ENCODE data around the gene PSAP. TPM values are rescaled to one million over a fixed set of nuclear protein-coding genes. Genes with fewer than 3 reads are reported as not detected.

The PSAP gene
- total and polyA plus RNA-seq, 7 experiments from 2014 or later, result 153 to 1,163 (median 281) TPM

DNA sequence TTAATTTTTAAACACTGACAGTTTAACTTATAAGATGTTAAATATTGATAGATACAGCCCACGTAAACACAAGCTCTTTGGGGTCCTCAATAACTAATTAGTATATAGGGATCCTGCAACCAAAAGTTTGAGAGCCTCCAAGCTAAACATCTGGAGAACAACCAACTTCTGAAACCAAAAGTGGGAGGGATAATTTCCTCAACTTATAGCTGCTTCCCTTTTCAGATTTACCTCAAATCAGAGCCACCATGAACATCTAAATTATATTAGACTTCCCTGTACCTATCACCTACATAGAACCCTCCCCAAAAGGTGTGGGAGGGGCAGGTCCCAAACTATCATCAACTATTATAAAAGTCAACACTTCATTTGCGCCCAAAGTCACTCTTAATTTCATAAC, 8.6 kb downstream of the PSAP start:
- peaks cover 0 to 11% (median 4%) of the 10 kb centered on the region in 5 donors for H3K36me3 Mint-ChIP-seq
- no peaks in the 10 kb centered on the region for H3K27me3 ChIP-seq (ENCODE audit: control insufficient read depth in 2 of 2, insufficient read depth in 2 of 2, low read length in 2 of 2)
- ChIA-PET CTCF (interaction anchor here (1.3 kb wide), 1 partner anchor 76 kb away, joined by 4 read pairs; no protein-coding TSS in a partner anchor), POLR2A (interaction anchor here (0.6 kb wide), 1 partner anchor 134 kb away, joined by 3 read pairs; no protein-coding TSS in a partner anchor)
- H3K4me1 Mint-ChIP-seq, result peaks cover 40 to 87% (median 78%) of the 10 kb centered on the region in 7 donors
- H3K27ac Mint-ChIP-seq, result no peak overlapping the region
- peaks cover 0 to 18% of the 10 kb centered on the region in 2 donors for H3K4me1 ChIP-seq (ENCODE audit: control insufficient read depth in 2 of 2, insufficient read depth in 2 of 2, low read length in 2 of 2)
- intact Hi-C loops (cut with micrococcal nuclease), result no loop called here
- no peak overlapping the region for H3K4me3 ChIP-seq (ENCODE audit: low read length)
- H3K4me3 Mint-ChIP-seq, result no peak overlapping the region
- no peaks in the 10 kb centered on the region for H3K9me3 Mint-ChIP-seq
- no peak for ATAC-seq
- H3K27ac ChIP-seq (ENCODE audit: low read depth, low read length), result no peak overlapping the region
- H3K9me3 ChIP-seq (ENCODE audit: control insufficient read depth in 2 of 3, low read length in 3 of 3), result no peaks in the 10 kb centered on the region
- no peak for DNase-seq
- H3K36me3 ChIP-seq (ENCODE audit: control insufficient read depth in 2 of 3, insufficient read depth in 3 of 3, low read length in 3 of 3), result no peaks in the 10 kb centered on the region
- no peaks in the 10 kb centered on the region for H3K27me3 Mint-ChIP-seq

DNA sequence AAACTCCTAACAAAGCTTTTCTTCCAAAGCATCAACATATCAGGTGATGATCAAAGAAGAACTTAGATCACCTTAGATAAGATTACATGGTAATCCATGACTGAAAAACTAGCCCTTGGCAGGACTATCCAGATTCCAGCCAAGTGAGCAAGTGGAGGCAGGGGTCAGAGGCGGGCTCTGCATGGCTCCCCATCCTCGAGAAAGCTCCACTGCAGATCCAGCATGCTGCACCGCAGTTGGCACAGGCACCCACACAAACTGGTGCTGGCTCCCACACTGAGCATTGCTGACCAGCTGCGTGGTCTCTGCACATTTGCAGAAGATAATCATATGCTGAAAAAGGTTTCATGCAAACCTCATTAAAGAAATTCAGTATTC, 10.1 kb downstream of the PSAP start:
- no peak overlapping the region for H3K27ac Mint-ChIP-seq
- peak overlapping the region in 1 of 10 donors; percentile 41 for H3K4me3 Mint-ChIP-seq
- intact Hi-C loops (cut with micrococcal nuclease), result no loop called here
- no peaks in the 10 kb centered on the region for H3K27me3 Mint-ChIP-seq
- H3K9me3 ChIP-seq (ENCODE audit: control insufficient read depth in 2 of 3, low read length in 3 of 3), result no peaks in the 10 kb centered on the region
- no peak for DNase-seq
- peaks cover 49 to 91% (median 83%) of the 10 kb centered on the region in 7 donors for H3K4me1 Mint-ChIP-seq
- H3K27ac ChIP-seq (ENCODE audit: low read depth, low read length), result no peak overlapping the region
- peaks cover 0 to 10% (median 4%) of the 10 kb centered on the region in 5 donors for H3K36me3 Mint-ChIP-seq
- no peak for ATAC-seq
- H3K27me3 ChIP-seq (ENCODE audit: control insufficient read depth in 2 of 2, insufficient read depth in 2 of 2, low read length in 2 of 2), result no peaks in the 10 kb centered on the region
- H3K9me3 Mint-ChIP-seq, result no peaks in the 10 kb centered on the region
- H3K36me3 ChIP-seq (ENCODE audit: control insufficient read depth in 2 of 3, insufficient read depth in 3 of 3, low read length in 3 of 3), result no peaks in the 10 kb centered on the region
- POLR2A ChIA-PET, result interaction anchor here (0.5 to 2.4 kb wide), 3 partner anchors 10 to 1789 kb away, joined by 3 to 10 read pairs (median 4); partner anchors contain the start of gene PSAP
- CTCF ChIA-PET, result no interaction called here
- H3K4me1 ChIP-seq (ENCODE audit: control insufficient read depth in 2 of 2, insufficient read depth in 2 of 2, low read length in 2 of 2), result peaks cover 5 to 21% of the 10 kb centered on the region in 2 donors
- no peak overlapping the region for H3K4me3 ChIP-seq (ENCODE audit: low read length)

DNA sequence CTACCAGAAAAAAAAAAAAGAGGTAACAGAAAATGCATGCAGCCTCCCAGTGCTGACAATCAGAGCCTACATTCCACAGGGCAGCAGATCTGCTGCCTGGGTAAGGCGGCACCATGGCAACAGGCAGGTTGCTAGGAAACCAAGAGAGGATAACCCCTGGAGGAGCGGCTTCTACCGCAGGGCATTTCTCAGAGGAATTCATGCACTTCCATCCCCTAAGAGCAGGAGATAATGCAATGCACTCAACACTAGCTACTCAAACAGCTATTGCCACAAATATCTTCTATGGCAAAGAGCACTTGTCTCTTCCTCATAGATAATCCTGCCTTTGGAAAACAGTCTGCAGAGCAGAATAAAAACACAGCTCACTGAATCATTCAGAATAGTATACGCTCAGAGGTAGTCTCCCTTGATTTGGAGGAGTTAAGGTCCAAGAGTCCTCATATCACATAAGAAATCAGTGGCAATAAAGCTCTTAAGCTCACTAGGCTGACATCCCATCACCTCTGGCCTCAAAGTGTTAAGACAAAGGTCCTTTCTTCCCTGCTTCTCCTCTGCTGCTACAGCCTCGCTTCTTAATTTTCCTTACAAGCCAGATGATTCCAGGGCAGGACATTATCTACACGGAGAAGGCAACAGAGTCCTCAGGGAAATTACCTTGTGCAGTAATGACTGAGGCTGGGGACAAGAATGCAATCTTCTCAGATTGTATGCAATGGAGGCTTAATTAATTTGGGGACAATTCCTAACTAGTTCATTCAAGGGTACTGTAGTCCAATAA, 10.7 kb downstream of the PSAP start:
- Mint-ChIP-seq H3K4me3 (peak overlapping the region in 3 of 10 donors; percentile 11 to 41 (median 16)), H3K27ac (peak overlapping the region in 2 of 9 donors; percentile 28 to 86), H3K36me3 (peaks cover 0 to 7% (median 4%) of the 10 kb centered on the region in 5 donors), H3K9me3 (no peaks in the 10 kb centered on the region), H3K4me1 (peaks cover 51 to 89% (median 81%) of the 10 kb centered on the region in 7 donors), H3K27me3 (no peaks in the 10 kb centered on the region)
- DNase-seq (peak in 1 of 9 donors; percentile 19), ATAC-seq (no peak)
- Histone ChIP-seq H3K9me3 (ENCODE audit: control insufficient read depth in 2 of 3, low read length in 3 of 3) (no peaks in the 10 kb centered on the region), H3K27ac (ENCODE audit: low read depth, low read length) (no peak overlapping the region), H3K4me1 (ENCODE audit: control insufficient read depth in 2 of 2, insufficient read depth in 2 of 2, low read length in 2 of 2) (peaks cover 5 to 21% of the 10 kb centered on the region in 2 donors), H3K36me3 (ENCODE audit: control insufficient read depth in 2 of 3, insufficient read depth in 3 of 3, low read length in 3 of 3) (no peaks in the 10 kb centered on the region), H3K27me3 (ENCODE audit: control insufficient read depth in 2 of 2, insufficient read depth in 2 of 2, low read length in 2 of 2) (no peaks in the 10 kb centered on the region), H3K4me3 (ENCODE audit: low read length) (no peak overlapping the region)
- ChIA-PET CTCF (interaction anchor here (0.6 kb wide), 1 partner anchor 28 kb away, joined by 3 read pairs; no protein-coding TSS in a partner anchor), POLR2A (interaction anchor here (0.5 to 2.4 kb wide), 4 partner anchors 9 to 1790 kb away, joined by 3 to 10 read pairs (median 4); partner anchors contain the start of gene PSAP)
- intact Hi-C loops (cut with micrococcal nuclease), result no loop called here

DNA sequence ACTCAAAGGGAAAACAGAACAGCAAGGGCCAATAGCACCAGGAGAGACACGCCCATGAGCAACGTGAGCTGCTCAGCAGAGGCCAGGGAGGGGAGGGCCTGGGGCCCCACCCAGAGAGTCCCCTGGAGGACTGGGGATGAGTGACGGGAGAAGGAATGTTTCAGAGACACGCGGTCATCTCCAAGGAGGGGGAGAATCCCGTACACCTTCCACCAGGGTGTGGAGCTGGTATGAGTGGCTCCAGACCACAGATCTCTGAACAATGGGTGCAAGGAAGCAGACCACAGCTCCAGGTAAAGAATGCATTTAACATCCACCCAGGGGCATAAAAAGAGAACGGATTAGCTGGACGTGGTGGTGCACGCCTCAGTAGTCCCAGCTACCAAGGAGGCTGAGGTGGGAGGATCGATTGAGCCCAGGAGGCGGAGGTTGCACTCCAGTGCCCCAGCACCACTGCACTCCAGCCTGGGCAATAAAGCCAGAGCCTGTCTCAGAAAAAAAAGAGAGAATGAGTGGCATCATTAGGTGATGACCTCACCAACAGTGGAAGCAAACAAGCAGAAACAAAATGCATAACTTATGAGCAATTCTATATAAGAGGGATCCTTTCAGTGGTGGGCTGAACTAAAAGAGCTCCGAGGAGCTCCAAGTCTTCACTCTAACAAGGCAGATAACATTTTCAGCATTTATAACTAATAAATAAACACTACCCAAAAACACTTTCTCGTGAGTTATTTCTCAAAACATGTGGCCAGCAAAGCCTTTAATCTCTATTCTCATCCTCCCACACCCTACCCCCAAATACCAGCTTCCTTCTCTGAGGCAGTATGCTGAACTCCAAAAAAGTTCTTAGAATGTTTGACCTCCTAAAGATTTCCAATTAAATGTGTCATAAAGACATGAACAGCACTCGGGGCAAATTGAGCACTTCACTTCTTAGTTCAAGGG, 12.5 kb downstream of the PSAP start:
- H3K9me3 ChIP-seq (ENCODE audit: control insufficient read depth in 2 of 3, low read length in 3 of 3), result no peaks in the 10 kb centered on the region
- H3K27ac ChIP-seq (ENCODE audit: low read depth, low read length), result no peak overlapping the region
- ChIA-PET POLR2A (interaction anchor here (0.6 to 1.7 kb wide), 4 partner anchors 9 to 90 kb away, joined by 3 to 6 read pairs (median 4); partner anchors contain the start of gene PSAP), CTCF (interaction anchor here (0.7 to 1.8 kb wide), 3 partner anchors 58 to 525 kb away, joined by 3 to 5 read pairs (median 3); no protein-coding TSS in a partner anchor)
- H3K4me3 Mint-ChIP-seq, result peak overlapping the region in 1 of 10 donors; percentile 1
- ATAC-seq (no peak), DNase-seq (no peak)
- no peaks in the 10 kb centered on the region for H3K27me3 Mint-ChIP-seq
- H3K4me3 ChIP-seq (ENCODE audit: low read length), result no peak overlapping the region
- no peaks in the 10 kb centered on the region for H3K9me3 Mint-ChIP-seq
- intact Hi-C loops (cut with micrococcal nuclease), result loop anchor here (1.0 to 10.0 kb wide), 3 partner anchors 13 to 56 kb away; partner anchors contain the start of gene PSAP (in 1 of the 2)
- peaks cover 47 to 84% (median 69%) of the 10 kb centered on the region in 7 donors for H3K4me1 Mint-ChIP-seq
- peaks cover 5 to 20% of the 10 kb centered on the region in 2 donors for H3K4me1 ChIP-seq (ENCODE audit: control insufficient read depth in 2 of 2, insufficient read depth in 2 of 2, low read length in 2 of 2)
- no peaks in the 10 kb centered on the region for H3K27me3 ChIP-seq (ENCODE audit: control insufficient read depth in 2 of 2, insufficient read depth in 2 of 2, low read length in 2 of 2)
- peak overlapping the region in 4 of 9 donors; percentile 27 to 52 (median 39) for H3K27ac Mint-ChIP-seq
- H3K36me3 ChIP-seq (ENCODE audit: control insufficient read depth in 2 of 3, insufficient read depth in 3 of 3, low read length in 3 of 3), result peaks cover 0 to 8% (median 0%) of the 10 kb centered on the region in 3 experiments
- H3K36me3 Mint-ChIP-seq, result peaks cover 0 to 7% (median 0%) of the 10 kb centered on the region in 5 donors

DNA sequence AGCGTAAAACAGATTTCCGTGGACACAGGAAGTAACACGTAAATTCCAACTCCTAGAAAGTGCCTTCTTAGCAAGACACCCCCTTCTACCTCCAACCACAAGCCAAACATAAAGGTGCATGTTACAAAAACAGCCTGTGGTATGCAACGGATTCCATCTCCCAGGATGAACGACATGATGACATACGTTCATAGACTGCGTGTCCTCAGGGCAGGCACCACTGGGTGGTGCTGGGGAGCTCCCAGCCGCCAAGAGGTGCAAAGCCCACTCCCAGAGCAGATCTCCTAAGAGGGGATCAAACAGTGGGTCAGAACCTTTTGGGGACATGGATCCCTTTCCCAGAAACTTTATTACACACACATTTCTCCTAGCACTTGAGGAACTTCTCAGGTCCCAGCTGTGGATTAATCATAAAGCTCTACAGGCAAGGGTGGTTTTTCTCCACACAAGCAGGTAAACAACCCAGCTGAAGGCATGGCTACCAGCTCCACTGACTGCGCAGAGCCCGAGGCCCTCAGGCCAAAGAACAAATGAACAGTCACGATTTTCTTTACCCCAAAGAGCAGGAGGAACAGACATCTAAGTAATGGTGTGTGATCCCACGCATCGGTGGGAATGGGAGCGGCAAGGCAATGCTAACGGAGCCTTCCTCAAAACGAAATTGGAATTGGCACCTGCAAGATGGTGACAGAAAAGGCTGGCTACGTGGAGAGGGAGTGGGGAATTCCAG, 13.8 kb downstream of the PSAP start:
- peaks cover 43 to 79% (median 60%) of the 10 kb centered on the region in 7 donors for H3K4me1 Mint-ChIP-seq
- H3K4me1 ChIP-seq (ENCODE audit: control insufficient read depth in 2 of 2, insufficient read depth in 2 of 2, low read length in 2 of 2), result peaks cover 5 to 13% of the 10 kb centered on the region in 2 donors

More for the DNA sequence above, 13.8 kb downstream of the PSAP start:
- Histone ChIP-seq H3K9me3 (ENCODE audit: control insufficient read depth in 2 of 3, low read length in 3 of 3) (no peaks in the 10 kb centered on the region), H3K27ac (ENCODE audit: low read depth, low read length) (no peak overlapping the region), H3K4me3 (ENCODE audit: low read length) (no peak overlapping the region), H3K27me3 (ENCODE audit: control insufficient read depth in 2 of 2, insufficient read depth in 2 of 2, low read length in 2 of 2) (no peaks in the 10 kb centered on the region), H3K36me3 (ENCODE audit: control insufficient read depth in 2 of 3, insufficient read depth in 3 of 3, low read length in 3 of 3) (peaks cover 0 to 17% (median 0%) of the 10 kb centered on the region in 3 experiments)
- peak in 5 of 9 donors; percentile 7 to 38 (median 10) for DNase-seq
- H3K9me3 Mint-ChIP-seq, result no peaks in the 10 kb centered on the region
- H3K36me3 Mint-ChIP-seq, result peaks cover 0 to 7% (median 0%) of the 10 kb centered on the region in 5 donors
- peak overlapping the region in 6 of 9 donors; percentile 18 to 67 (median 56) for H3K27ac Mint-ChIP-seq
- peak; percentile 70 for ATAC-seq
- CTCF ChIA-PET, result interaction anchor here (1.2 kb wide), 2 partner anchors 13 to 59 kb away, joined by 6 to 8 read pairs; partner anchors contain the start of gene PSAP
- H3K27me3 Mint-ChIP-seq, result no peaks in the 10 kb centered on the region
- intact Hi-C loops (cut with micrococcal nuclease), result loop anchor here (1.0 to 10.0 kb wide), 2 partner anchors 58 to 59 kb away; no protein-coding TSS in a partner anchor
- POLR2A ChIA-PET, result interaction anchor here (0.6 to 1.7 kb wide), 3 partner anchors 8 to 89 kb away, joined by 3 to 6 read pairs (median 3); partner anchors contain the start of gene PSAP
- H3K4me3 Mint-ChIP-seq, result peak overlapping the region in 3 of 10 donors; percentile 6 to 22 (median 6)

Measured in naive thymus-derived CD4-positive, alpha-beta T cell (primary cell).